Measurements from ENCODE around the gene MYH14. TPM values are rescaled to one million over a fixed set of nuclear protein-coding genes. Genes with fewer than 3 reads are reported as not detected.
A peak's percentile ranks its signal among the peaks of the same experiment; 100 is the strongest.

The MYH14 gene
- total and polyA plus RNA-seq, 9 of the 15 experiments (the other 6 are each of a cell fraction or from before 2014, with no cell fraction given): 0.04 to 0.86 (median 0.19) TPM; not detected in 2

DNA sequence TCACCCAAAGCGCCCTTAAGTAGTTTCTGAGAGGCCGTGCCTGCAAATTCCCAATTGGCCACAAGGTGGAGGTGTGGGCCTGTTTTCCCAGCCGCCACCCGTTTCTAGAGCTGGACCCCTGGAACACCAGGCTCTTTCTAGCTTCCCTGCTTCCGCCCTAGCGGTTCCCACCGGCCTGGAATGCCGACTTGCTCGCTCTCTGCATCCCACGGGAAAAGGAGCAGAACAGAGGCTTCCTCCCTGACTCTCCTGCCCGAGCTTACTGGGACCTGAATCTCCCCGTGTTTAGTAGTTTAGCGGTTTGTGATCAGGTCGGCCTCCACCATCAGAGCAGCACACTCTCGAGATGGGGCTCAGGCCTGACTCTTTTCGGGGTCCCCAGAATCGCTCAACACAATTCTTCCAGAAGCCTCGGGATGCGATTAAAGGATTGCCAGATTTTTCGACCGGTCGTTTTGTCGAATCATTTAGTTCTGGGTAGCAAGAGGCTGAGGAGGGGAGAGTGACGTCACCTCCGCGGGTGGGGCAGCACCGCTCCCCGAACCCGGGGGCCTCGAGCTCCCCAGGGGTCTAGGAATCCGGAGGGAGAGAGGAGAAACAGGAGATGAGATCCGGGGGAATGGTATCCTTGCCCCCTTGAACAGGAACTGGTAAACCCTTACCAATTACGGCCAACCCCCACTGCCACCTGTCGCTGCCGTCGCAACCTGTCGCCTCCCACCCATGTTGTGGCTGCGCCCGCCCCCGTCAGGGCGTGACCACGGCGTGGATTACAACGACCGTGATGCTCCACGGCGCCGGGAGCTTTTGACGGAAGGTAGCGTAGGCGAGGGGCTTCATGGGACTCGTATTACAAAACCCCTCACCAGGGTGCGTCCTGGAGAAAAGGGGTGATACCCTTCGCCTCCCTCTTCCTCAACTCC lies 154.0 kb downstream of the MYH14 start (continued):
- TF ChIP-seq, protein P1, sequence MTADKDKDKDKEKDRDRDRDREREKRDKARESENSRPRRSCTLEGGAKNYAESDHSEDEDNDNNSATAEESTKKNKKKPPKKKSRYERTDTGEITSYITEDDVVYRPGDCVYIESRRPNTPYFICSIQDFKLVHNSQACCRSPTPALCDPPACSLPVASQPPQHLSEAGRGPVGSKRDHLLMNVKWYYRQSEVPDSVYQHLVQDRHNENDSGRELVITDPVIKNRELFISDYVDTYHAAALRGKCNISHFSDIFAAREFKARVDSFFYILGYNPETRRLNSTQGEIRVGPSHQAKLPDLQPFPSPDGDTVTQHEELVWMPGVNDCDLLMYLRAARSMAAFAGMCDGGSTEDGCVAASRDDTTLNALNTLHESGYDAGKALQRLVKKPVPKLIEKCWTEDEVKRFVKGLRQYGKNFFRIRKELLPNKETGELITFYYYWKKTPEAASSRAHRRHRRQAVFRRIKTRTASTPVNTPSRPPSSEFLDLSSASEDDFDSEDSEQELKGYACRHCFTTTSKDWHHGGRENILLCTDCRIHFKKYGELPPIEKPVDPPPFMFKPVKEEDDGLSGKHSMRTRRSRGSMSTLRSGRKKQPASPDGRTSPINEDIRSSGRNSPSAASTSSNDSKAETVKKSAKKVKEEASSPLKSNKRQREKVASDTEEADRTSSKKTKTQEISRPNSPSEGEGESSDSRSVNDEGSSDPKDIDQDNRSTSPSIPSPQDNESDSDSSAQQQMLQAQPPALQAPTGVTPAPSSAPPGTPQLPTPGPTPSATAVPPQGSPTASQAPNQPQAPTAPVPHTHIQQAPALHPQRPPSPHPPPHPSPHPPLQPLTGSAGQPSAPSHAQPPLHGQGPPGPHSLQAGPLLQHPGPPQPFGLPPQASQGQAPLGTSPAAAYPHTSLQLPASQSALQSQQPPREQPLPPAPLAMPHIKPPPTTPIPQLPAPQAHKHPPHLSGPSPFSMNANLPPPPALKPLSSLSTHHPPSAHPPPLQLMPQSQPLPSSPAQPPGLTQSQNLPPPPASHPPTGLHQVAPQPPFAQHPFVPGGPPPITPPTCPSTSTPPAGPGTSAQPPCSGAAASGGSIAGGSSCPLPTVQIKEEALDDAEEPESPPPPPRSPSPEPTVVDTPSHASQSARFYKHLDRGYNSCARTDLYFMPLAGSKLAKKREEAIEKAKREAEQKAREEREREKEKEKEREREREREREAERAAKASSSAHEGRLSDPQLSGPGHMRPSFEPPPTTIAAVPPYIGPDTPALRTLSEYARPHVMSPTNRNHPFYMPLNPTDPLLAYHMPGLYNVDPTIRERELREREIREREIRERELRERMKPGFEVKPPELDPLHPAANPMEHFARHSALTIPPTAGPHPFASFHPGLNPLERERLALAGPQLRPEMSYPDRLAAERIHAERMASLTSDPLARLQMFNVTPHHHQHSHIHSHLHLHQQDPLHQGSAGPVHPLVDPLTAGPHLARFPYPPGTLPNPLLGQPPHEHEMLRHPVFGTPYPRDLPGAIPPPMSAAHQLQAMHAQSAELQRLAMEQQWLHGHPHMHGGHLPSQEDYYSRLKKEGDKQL (CRISPR knock-in tag; IDR thresholded peaks at IDR 0.05; ENCODE audit: borderline replicate concordance): no peak
- TF ChIP-seq MCM3 (IDR thresholded peaks at IDR 0.05) (no peak), ETV5 (CRISPR knock-in tag; IDR thresholded peaks at IDR 0.05; ENCODE audit: low read depth) (no peak), TBL1XR1 (IDR thresholded peaks at IDR 0.05; ENCODE audit: low read length in 2 of 2) (peak in 1 of 2 experiments; percentile 10; a peak in 1 of 4 replicates), CTBP1 (IDR thresholded peaks at IDR 0.05; ENCODE audit: borderline replicate concordance) (peak; percentile 76; the same call in 1 of the 2 replicates)
- TF ChIP-seq, protein P2, sequence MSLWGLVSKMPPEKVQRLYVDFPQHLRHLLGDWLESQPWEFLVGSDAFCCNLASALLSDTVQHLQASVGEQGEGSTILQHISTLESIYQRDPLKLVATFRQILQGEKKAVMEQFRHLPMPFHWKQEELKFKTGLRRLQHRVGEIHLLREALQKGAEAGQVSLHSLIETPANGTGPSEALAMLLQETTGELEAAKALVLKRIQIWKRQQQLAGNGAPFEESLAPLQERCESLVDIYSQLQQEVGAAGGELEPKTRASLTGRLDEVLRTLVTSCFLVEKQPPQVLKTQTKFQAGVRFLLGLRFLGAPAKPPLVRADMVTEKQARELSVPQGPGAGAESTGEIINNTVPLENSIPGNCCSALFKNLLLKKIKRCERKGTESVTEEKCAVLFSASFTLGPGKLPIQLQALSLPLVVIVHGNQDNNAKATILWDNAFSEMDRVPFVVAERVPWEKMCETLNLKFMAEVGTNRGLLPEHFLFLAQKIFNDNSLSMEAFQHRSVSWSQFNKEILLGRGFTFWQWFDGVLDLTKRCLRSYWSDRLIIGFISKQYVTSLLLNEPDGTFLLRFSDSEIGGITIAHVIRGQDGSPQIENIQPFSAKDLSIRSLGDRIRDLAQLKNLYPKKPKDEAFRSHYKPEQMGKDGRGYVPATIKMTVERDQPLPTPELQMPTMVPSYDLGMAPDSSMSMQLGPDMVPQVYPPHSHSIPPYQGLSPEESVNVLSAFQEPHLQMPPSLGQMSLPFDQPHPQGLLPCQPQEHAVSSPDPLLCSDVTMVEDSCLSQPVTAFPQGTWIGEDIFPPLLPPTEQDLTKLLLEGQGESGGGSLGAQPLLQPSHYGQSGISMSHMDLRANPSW (CRISPR knock-in tag; IDR thresholded peaks at IDR 0.05): no peak; the same call in 1 of the 2 replicates
- TF ChIP-seq, protein P3, sequence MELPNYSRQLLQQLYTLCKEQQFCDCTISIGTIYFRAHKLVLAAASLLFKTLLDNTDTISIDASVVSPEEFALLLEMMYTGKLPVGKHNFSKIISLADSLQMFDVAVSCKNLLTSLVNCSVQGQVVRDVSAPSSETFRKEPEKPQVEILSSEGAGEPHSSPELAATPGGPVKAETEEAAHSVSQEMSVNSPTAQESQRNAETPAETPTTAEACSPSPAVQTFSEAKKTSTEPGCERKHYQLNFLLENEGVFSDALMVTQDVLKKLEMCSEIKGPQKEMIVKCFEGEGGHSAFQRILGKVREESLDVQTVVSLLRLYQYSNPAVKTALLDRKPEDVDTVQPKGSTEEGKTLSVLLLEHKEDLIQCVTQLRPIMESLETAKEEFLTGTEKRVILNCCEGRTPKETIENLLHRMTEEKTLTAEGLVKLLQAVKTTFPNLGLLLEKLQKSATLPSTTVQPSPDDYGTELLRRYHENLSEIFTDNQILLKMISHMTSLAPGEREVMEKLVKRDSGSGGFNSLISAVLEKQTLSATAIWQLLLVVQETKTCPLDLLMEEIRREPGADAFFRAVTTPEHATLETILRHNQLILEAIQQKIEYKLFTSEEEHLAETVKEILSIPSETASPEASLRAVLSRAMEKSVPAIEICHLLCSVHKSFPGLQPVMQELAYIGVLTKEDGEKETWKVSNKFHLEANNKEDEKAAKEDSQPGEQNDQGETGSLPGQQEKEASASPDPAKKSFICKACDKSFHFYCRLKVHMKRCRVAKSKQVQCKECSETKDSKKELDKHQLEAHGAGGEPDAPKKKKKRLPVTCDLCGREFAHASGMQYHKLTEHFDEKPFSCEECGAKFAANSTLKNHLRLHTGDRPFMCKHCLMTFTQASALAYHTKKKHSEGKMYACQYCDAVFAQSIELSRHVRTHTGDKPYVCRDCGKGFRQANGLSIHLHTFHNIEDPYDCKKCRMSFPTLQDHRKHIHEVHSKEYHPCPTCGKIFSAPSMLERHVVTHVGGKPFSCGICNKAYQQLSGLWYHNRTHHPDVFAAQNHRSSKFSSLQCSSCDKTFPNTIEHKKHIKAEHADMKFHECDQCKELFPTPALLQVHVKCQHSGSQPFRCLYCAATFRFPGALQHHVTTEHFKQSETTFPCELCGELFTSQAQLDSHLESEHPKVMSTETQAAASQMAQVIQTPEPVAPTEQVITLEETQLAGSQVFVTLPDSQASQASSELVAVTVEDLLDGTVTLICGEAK (IDR thresholded peaks at IDR 0.05): no peak
- TF ChIP-seq, protein P3 (CRISPR knock-in tag; IDR thresholded peaks at IDR 0.05): no peak

Data from K562 (cell line).